Suppressor macrophage treated with lipopolysaccharide for 4 hours (primary cell): ENCODE measurements around the gene ITGB6.

ENCODE experiments used
- DNase-seq: peaks from one replicate; pipeline ENCODE4 v3.0.0-alpha.2; 2020

Gene ITGB6

DNA sequence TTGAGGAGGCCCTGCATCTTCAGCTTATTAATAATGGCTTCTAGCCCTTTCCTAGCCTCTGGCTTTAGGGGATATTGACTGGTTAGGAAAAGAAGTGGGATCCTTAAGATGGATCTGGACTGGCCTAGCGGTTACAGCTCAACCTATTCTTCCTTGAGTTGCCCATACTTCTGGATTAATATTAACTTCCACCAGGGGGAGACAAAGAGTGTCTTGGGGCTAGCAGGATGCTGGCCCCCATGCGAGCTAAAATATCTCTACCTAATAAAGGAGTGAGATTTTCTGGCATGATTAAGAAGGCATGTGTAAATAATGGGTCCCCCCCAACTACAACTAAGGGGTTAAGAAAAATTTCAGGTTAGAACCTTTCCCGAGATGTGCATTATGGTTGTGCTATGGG is 114.4 kb downstream of the ITGB6 start:
- DNase-seq, result no peak

DNA sequence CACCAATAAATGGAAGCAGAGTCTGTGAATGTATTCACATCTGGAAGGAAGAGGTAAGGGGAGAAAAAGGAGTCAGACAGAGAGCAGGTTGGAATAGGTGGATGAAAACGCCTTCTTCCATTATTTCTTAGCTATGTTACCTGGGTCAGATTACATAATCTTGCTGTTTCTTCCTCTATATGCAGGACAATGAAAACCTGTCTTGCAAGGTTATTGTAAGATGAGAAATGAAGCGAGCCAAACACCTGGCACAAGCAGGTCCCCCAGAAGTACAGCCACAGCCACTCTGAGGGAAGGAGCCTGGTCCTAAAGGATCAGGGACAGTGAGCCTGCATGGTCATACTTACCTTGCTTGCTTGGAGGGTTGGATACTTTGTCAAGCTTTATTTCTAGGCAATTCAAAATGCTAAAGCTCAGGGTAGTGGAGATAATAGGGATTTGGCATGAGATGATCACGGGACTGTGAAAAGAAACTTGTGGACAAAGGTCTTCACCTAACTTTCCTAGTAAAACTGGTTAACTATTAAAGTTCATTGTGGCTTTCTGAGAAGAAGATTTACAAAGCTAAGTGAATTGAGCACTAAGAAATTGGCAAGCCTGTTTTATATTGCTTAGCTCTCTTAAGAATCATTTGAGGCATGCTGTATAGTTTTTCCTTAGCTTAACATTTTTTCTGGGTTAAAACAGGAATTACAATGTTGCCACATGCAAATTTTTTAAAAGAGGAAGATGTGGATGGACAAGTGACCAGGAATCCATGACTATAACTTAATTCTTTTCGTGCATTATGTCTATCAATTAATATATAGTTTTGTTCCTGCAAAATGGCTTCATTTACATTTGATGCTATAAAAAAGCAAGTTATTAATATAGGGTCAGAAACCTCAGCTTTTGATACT is 121.9 kb downstream of the ITGB6 start:
- no peak for DNase-seq

DNA sequence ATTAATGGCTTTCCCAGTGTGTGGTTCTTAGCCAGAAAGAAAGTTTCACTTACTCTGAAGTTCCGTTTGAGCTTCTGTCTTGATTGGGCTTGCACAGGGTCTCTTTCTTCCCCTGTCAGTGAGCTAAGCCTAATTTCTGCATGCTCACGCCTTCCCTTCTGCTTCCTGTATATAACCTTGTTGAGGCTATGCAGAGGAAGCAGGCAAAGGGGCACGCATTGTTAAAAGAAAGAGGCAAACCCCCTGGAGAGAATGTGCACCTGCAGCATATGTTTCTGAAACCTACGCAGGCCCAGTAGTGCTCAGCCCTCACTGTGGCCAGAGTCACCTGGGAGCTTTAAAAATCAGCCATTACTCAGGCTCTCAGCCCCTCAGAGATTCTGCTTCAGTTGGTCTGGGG is 123.2 kb downstream of the ITGB6 start:
- no peak for DNase-seq

DNA sequence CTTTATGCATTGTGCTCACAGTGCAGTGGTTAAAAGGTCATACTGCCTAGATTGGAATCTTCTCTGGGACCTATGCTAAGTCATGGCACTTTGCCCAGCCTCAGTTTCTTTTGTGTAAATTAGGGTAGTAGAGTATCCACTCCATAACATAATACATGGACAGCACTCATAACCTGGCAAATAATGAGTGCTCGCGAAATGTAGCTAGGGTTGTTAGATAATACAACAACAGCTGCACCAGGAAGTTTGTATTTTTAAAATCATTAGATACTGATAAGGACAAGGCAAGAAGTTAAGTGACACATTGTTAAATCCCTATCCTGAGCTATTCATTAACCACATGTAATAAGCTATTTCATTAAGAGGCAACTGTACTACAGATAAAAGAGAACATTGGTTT is 123.8 kb downstream of the ITGB6 start:
- DNase-seq, result no peak

DNA sequence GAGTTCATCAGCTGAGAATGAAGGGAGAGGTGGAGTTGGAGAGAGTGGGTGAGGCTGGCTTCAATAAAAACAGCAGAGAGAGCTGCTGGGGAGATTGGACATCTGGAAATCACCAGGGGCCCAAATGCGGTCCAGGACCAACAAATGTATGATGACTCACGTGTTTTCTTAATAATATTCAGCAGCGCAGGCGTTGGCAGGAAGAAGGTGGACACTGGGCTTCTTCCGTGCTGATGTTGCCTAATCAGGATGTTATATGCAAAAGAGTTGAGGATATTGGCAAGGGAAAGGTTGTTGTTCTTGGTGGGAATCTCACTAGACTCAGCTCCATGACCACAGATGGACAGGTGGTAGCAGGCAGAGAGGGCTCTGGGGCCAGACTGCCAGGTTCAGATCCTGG is 124.9 kb downstream of the ITGB6 start:
- DNase-seq, result peak; percentile 27

DNA sequence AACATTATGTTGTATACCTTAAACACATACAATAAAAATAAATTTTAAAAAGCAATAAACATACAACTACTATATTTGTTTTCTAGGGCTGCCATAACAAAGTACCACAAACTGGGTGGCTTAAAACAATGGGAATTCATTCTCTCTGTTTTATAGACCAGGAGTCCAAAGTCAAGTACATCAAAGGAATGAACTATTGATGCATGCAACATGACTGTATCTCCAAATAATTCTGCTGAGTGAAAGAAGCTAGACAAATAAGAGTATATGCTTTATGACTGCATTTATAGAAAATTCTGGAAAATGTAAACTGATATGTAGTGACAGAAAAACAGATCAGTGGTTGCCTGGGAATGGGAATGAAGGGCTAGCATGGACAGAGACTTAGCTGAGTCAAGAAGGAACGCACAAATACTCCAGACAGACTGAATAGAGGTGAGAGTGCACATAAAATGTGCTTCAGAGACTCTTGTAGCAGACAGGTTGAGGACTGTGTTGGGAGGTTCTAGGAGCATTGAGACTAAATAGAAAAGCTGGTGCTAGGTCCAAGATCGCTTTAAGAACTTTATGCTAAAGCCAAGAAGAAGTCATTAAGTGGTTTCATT is 126.7 kb downstream of the ITGB6 start:
- DNase-seq, result no peak

DNA sequence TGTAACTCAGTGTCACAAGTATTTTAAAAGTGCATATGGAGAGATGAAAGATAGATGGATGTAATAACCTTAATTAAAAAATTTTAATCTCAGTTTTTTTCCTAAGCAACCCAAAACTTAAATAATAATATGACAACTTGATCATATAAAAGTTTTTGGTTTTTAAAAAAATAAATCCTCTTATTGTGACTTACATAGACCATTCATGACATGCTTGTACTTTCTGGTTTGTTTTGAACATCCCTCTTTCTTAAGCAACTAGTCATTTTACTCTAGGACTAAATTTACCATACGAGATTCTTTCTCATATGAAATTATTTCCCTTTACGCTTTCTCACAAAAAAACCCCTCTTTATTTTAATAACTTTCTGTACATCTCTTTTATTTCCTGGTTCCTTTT is 131.2 kb downstream of the ITGB6 start:
- no peak for DNase-seq

DNA sequence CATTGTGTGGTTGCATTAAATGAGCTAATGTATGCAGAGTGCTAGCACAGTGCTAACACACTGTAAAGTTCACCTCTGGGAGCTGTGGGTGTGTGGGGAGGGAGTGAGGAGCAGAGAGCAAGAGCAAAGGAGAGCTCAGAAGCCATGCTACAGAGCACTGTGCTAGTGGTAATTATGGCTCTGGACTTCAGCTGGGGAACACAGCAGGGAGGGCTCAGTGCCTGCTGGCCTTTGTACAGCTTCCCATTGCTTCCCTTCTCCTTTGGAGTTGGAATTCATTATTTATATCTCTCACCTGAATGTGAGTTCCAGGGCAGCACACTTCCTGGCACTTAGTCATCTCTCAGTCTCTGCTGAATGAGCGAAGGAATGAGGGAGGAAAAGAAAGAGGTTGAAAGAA is 135.2 kb downstream of the ITGB6 start:
- DNase-seq, result no peak

DNA sequence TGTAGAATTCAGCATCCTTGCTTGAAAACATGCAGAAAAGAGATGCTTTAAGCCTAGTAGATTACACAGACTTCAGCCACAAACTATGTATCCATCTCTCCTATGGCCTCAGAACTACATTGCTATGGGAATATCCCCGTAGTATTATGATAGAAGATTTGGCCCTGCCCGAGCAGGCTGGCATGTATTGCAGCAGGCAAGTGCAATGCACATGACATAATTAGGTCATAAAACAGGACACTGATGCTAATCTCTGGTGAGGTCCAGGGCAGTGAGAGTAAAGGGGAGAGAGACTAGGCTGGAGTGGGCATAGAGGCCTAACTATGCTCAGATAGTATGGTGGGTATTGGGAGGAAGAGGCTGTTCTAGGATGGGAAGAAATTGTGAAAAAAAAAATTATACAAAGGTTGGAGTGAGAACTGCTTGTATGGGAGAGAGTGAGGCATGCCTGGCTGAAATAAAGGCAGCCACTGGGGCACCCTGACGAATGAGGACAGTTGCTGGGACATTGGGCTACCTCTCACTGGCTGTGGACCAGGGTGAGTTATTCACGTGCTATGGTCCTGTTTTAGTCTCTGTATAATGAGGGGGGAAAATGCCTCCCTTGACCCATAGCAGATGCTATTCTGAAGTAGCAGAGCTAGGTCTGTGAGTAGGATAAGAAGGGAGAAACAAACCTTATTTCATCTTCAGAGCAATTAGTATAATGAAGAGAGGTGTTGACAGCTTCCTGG is 136.0 kb downstream of the ITGB6 start:
- DNase-seq, result no peak

DNA sequence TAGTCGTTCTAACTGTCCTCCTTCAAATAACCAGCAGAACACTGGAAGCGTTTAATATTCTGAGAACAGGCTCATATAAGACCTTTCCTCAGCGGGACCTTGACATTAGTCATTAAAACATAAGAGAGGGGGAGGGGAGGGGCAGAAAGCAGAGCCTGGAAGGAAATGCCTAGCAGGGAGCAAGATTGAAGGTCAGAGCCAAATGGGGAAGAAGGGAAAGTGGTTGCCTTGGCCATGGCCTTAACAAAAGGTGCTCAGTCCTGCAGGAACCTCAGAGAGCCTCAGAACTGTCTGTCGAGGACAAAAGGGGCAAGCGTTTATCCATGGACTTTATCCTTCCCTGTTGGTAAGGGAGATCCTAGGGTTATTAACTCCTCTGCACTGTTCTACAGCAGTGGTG is 136.8 kb downstream of the ITGB6 start:
- no peak for DNase-seq

DNA sequence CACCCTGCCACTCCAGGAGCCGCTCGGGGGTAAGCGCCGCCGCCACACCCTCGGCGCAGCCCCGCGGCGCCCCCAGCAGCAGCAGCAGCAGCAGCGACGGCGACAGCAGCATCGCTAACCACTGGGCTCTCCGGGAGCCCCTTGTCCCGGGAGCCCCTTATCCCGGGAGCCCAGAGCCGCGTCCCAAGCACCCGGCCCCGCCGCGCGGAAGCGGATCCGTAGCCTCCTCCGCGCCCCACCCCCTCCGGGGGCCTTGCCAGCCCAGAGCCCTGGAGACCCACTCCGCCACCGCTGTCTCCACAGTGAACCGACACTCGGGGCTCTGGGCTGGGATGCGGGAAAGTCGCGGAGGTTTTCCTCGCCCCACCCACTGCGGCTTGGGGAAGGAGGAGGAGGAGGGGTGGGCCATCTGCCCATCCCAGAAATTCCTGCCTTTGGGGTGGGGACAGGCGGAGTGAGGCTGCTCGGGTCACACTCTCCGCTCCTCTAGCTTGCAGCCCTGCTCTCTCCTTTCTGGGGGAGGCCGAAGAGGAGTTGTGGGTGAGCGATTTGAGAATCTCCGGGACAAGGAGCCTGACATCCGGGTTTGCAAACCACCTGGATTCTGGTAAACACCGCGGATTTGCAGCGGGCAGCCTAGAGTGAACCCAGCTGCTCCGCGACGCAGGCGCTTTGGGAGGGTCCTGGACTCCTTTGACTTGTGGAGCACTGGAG is 137.6 kb downstream of the ITGB6 start, which contains the start of gene PLA2R1:
Gene PLA2R1 (minus strand): TSS at position 324 of the 714 bp plus-strand sequence. CDS start 212 bp downstream, at position 112.
- no peak for DNase-seq

DNA sequence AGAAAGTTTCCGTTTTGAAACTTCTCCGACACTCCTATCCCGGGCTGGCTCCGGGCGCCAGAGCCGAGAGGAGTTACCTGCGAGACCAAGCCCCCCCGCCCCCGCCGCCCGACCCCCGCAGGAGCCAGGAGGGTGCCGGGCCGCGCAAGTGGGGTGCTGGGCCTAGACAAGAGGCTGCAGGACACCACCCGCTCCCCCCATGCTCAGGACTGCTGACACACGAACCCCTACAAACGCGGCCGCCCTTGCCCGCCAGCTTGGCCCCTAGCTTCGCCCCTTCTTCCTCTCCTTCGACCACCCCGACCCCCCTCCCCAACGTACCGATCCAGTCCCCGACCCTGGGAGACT is 138.2 kb downstream of the ITGB6 start:
- DNase-seq, result no peak

DNA sequence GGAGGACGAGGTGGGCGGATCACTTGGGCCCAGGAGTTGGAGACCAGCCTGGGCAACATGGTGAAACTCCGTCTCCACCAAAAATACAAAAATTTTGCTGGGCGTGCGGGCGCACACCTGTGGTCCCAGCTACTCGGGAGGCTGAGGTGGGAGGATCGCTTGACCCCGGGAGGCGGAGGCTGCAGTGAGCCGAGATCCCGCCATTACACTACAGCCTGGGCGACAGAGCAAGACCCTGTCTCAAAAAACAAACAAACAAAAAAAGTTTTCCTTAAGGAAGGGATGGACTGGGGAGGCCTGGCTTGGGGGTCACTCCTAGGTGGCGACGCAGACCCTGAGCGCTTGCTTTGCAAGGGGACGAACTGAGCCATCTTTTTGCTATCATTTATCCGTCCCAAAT is 138.5 kb downstream of the ITGB6 start:
- no peak for DNase-seq

DNA sequence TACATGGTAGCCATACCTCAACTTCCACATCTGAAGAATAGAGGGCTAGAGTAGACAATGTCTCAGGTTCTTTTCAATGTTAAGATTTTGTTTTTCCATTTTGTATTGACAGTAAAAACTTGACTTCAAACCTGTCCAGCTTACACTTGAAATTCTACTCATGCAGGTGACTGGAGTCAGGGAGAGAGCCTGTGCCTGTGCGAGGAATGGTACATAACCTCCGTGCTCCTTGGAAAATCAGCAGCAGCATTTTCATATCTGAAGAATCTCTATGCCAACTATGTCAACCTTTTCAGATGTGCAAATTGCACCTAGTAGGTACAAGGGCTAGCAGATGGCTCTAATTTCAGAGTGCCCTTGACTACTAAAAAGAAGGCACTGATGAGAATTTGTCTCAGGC is 139.8 kb downstream of the ITGB6 start:
- DNase-seq, result no peak

DNA sequence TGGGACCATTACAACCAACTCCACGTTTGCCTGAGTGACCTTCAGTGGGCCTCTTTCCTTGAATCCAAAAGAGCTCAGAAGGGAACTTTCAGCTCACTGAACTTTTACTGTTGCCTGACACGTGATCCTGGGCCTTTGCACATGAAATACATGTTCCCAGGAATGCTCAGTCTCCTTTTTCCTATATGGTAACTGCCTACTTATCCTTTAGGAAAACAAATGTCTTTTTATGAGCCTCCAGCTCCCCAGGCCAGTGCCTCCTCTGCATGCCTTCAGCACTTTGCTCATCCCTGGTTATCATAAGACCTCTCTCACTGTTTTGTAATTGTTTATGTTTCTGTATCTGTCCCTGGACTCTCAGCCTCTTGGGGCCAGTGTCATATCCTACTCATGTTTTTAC is 142.7 kb downstream of the ITGB6 start:
- no peak for DNase-seq

DNA sequence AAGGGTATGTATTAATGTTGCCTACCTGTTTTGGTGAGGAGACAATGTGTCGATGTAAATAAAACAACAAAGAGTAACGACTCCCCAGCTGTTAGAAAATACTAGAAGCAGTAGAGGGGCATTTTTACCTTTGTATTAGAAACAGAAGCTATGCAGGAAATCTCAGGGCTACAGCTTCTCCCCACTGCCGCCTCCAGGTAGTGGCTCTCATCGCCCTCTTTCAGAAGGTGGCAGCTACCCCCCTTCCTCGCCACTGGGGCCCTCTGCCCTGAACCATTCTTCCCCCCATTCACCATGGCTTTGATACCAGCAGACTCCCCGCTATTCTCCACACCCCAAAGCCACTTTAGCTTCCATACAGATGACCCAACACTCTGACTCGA is 144.4 kb downstream of the ITGB6 start:
- no peak for DNase-seq

DNA sequence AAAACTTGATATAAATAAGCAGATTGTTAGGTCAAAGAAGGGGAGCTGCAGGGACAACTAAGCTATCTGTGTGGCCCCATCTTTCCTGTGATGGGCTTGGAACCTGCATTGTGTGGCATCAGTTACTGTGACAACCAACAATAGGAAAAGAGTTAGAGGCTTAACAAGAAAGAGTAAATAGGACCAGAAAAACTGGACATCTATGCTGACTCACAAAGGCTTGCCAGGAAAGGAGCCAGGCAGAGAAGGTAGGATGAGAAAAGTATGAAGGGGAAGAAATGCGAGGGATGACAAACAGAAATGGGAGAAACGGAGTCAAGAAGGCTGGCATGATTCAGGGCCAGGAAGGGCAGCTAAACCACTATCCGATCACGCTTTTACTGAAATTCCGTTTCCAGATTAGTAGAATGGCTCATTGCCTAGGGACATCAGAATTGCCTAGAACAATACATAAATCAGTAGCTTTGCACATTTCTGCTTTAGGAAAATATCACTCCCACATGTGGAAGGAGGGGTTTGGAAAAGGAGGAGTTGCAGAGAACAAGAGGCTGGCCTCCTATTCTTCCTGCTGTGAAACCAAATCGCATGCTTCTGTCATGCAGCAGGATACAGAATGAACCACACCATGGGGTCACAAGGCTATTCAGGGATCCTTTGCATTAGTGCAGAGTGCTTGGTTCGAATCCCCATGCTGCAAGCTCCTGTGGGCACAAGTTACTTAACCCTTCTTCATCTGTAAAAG is 144.9 kb downstream of the ITGB6 start:
- no peak for DNase-seq

DNA sequence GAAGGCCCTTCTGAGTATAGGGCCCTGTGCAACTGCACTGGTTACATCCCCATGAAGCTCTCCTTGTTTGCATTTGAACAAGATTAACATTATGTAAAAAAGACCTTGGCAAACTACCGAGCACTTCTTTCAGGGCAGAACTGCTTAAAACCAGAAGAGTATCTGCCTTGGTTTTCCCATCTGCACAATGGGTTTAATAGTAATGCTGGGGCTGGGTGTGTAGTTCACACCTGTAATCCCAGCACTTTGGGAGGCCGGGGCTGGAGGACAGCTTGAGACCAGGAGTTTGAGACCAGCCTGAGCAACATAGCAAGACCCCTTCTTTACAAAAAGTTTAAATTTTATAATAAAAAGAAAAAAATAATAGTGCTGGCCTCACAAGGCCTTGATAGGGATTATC is 146.1 kb downstream of the ITGB6 start:
- DNase-seq, result no peak

DNA sequence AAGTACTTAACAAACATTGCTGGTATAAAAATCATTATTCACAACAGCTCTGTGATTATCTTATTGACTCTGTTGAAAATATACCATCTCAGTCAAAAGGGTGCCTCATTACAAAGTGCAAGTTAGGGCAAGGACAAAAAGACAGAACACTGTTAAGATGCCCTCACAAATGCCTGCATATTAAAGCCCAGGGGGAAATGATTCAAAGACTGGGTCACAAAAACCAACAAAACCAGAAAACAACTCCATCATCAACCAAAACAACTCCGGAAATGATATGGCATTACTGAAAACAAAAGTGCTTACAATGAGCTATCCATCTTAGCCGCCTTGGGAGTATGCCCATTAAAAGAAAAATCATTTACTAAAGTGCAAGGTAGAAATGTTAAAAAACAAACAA is 147.5 kb downstream of the ITGB6 start:
- DNase-seq, result no peak

DNA sequence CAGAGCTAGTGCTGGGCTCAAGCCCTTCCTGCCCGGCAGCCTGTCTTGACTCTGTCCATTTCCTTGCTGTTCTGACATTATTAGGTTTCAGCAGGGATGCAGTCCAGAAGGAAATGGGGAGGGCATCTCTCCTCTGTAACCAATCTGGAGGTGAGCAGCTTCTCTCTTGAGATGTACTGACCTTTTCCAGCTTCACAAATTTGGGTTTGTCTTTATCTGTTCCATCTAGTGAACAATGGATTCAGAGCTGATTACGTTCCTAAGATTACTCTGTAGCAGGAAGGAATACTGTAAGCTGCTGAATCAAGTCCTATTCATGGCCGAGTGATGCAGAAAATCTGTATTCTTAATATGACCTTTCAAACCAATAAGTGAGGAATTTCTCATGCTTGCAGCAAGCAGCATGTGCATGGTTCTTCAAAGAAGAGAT is 148.7 kb downstream of the ITGB6 start:
- DNase-seq, result no peak

DNA sequence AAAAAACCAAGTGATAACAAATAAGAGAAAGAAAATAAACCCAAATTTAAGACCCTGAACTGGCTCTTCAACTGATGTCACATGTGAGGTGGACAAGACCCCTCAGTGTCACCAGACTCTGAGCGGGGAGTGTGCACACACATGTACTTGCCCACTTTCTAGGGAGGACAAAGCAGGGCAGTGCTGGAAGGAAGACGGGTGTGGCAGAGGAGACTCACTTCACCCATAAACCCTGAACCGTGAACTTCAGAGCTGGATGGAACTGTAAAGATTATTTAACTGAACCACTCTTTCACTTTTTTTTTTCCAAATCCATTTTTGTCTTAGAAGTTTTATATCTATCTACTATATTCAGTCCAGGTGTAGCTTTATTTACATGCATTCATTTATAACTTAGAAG is 149.9 kb downstream of the ITGB6 start:
- DNase-seq, result no peak
